Upper lobe of left lung (tissue), 6 donors: Measurements from ENCODE around the gene ZNF416. TPM values are rescaled to one million over a fixed set of nuclear protein-coding genes. Genes with fewer than 3 reads are reported as not detected.

ENCODE experiments used
- total RNA-seq, 6 donors: library from RNA; depleted of rRNA in 4 of 6; stranded (reverse); fragments of >200 nt in 4 of 6; gene quantifications; one replicate each; pipeline versions ENCODE4 v1.1.0 to v1.2.1, GENCODE V29; 2016 to 2021
- donor health status: DM: no; HTN: no; CAD: no; lungs with moderate emphysema.
- donor health status: DM: no; HTN: yes; CAD: no; lungs with severe emphysema.

The ZNF416 gene
- total RNA-seq, 6 donors from 2014 or later: 0.55 to 6.1 (median 3.6) TPM

Other genes starting within 250 kb of the ZNF416 start
- gene ZNF304, start 227.6 kb downstream of the ZNF416 start, total RNA-seq: 1 to 10 TPM; 2.1 to 8.8 (median 7.3) TPM
- gene TRAPPC2B, start 215.4 kb downstream of the ZNF416 start, total RNA-seq: 10 to 100 TPM in 4 of 6 donors, 1 to 10 TPM in 2; 6.2 to 29.3 (median 12.8) TPM
- gene ZNF547, start 215.4 kb downstream of the ZNF416 start, total RNA-seq: 1 to 10 TPM in 5 of 6 donors, under 1 TPM in 1; 0.89 to 9.4 (median 3.2) TPM
- 10 to 100 TPM; 12.6 to 23.9 (median 17.0) TPM for gene ZNF548, start 189.1 kb downstream of the ZNF416 start, total RNA-seq
- gene ZNF17, start 167.8 kb downstream of the ZNF416 start, total RNA-seq: 10 to 100 TPM in 4 of 6 donors, 1 to 10 TPM in 2; 6.9 to 17.8 (median 11.3) TPM
- 10 to 100 TPM in 2 of 6 donors, 1 to 10 TPM in 4; 6.9 to 16.1 (median 9.0) TPM for gene ZNF749, start 143.6 kb downstream of the ZNF416 start, total RNA-seq
- 1 to 10 TPM in 1 of 6 donors, under 1 TPM in 4, not detected in 1; 0.17 to 2.1 (median 0.91) TPM for gene VN1R1, start 121.8 kb downstream of the ZNF416 start, total RNA-seq
- gene ZNF772, start 101.3 kb downstream of the ZNF416 start, total RNA-seq: 10 to 100 TPM in 1 of 6 donors, 1 to 10 TPM in 5; 4.3 to 17.3 (median 6.8) TPM
- 10 to 100 TPM in 3 of 6 donors, 1 to 10 TPM in 3; 7.0 to 20.4 (median 9.7) TPM for gene ZNF419, start 91.2 kb downstream of the ZNF416 start, total RNA-seq
- gene ZNF773, start 79.0 kb downstream of the ZNF416 start, total RNA-seq: 10 to 100 TPM in 2 of 6 donors, 1 to 10 TPM in 4; 5.0 to 12.5 (median 8.0) TPM
- gene ZNF549, start 51.6 kb downstream of the ZNF416 start, total RNA-seq: 1 to 10 TPM; 1.8 to 8.4 (median 5.4) TPM
- 10 to 100 TPM in 1 of 6 donors, 1 to 10 TPM in 5; 4.3 to 11.1 (median 7.4) TPM for gene ZNF550, start 19.0 kb downstream of the ZNF416 start, total RNA-seq
- 1 to 10 TPM in 5 of 6 donors, under 1 TPM in 1; 0.78 to 3.3 (median 2.6) TPM for gene ZIK1, start 5.2 kb upstream of the ZNF416 start, total RNA-seq
- gene ZNF530, start 21.0 kb upstream of the ZNF416 start, total RNA-seq: 1 to 10 TPM; 1.7 to 7.3 (median 3.0) TPM
- 10 to 100 TPM; 11.5 to 18.5 (median 16.1) TPM for gene ZNF134, start 35.3 kb upstream of the ZNF416 start, total RNA-seq
- gene ZNF211, start 54.3 kb upstream of the ZNF416 start, total RNA-seq: 10 to 100 TPM in 3 of 6 donors, 1 to 10 TPM in 3; 7.1 to 16.4 (median 11.0) TPM
- under 1 TPM in 2 of 6 donors, not detected in 4; 0.17 to 0.49 TPM for gene ZSCAN4, start 90.0 kb upstream of the ZNF416 start, total RNA-seq
- gene ZNF551, start 103.1 kb upstream of the ZNF416 start, total RNA-seq: 10 to 100 TPM in 2 of 6 donors, 1 to 10 TPM in 4; 4.3 to 15.4 (median 7.0) TPM
- gene ZNF154, start 130.3 kb upstream of the ZNF416 start, total RNA-seq: 1 to 10 TPM; 1.4 to 7.3 (median 2.4) TPM
- 10 to 100 TPM in 1 of 6 donors, 1 to 10 TPM in 5; 1.8 to 15.7 (median 7.2) TPM for gene ZNF671, start 148.7 kb upstream of the ZNF416 start, total RNA-seq
- 10 to 100 TPM in 5 of 6 donors, 1 to 10 TPM in 1; 9.7 to 83.8 (median 13.3) TPM for gene ZNF776, start 167.9 kb upstream of the ZNF416 start, total RNA-seq
- gene ZNF586, start 190.8 kb upstream of the ZNF416 start, total RNA-seq: 10 to 100 TPM; 13.2 to 30.4 (median 19.6) TPM
- gene ZNF552, start 236.0 kb upstream of the ZNF416 start, total RNA-seq: 10 to 100 TPM; 12.1 to 68.1 (median 21.0) TPM